BLaER1 treated with 17β-estradiol and CSF1 and Interleukin-3, amounts not matched to agents 10 nM and 100 nM (cell line): ENCODE results near the gene KLRC4.
"Not testable (repeated sequence)": the region's sequence is repeated elsewhere in the genome, so short reads cannot be mapped to it uniquely, and the experiment has no call there.

Source experiments
- H3K27ac ChIP-seq, 11 experiments: shearing (Covaris generic); formaldehyde crosslinking; 2 replicates each; pipeline ENCODE4 v1.8.1; 2022
- H3K27me3 ChIP-seq, 11 experiments: shearing (Covaris generic); formaldehyde crosslinking; 2 replicates each; pipeline ENCODE4 v1.8.1; 2022
- H3K36me3 ChIP-seq, 11 experiments: shearing (Covaris generic); formaldehyde crosslinking; 2 replicates each; pipeline ENCODE4 v1.8.1; 2022
- H3K4me1 ChIP-seq, 10 experiments: shearing (Covaris generic); formaldehyde crosslinking; 2 replicates each; pipeline ENCODE4 v1.8.1; 2022
- H3K4me2 ChIP-seq, 11 experiments: shearing (Covaris generic); formaldehyde crosslinking; 2 replicates each; pipeline ENCODE4 v1.8.1; 2022
- H3K4me3 ChIP-seq, 10 experiments: shearing (Covaris generic); formaldehyde crosslinking; 2 replicates each; pipeline ENCODE4 v1.8.1; 2022
- H3K9ac ChIP-seq, 11 experiments: shearing (Covaris generic); formaldehyde crosslinking; 2 replicates each; pipeline ENCODE4 v1.8.1; 2022
- H3K9me3 ChIP-seq, 11 experiments: shearing (Covaris generic); formaldehyde crosslinking; replicated peaks in 1 of 11; 2 replicates each; pipeline ENCODE4 v1.8.1; 2022
- H4K20me1 ChIP-seq, 11 experiments: shearing (Covaris generic); formaldehyde crosslinking; 2 replicates each; pipeline ENCODE4 v1.8.1; 2022
- Cebpa-rat ChIP-seq, 11 experiments: shearing (Covaris generic); IDR thresholded peaks; 2 replicates each; pipeline ENCODE4 v1.8.1; 2022

KLRC4 gene

DNA sequence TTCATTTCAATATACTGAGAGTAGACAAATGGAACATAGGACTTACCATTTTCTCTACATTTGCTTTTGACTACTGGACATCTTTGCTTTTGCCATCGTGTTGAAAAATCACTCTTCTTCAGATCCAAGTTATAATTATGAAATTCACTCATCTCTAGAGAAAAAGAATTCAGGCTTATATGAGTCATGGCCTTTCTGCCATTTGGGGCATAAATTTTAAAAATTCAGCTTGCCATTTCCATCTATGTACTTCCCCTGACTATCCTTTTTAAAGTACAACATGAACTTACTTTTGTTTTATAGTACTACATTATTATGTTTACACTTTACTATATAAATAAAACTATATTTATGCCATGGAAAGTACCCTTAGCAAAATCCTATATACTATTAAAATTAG is 22.7 kb downstream of the KLRC4 start:
- Histone ChIP-seq H3K9me3 (peaks cover 7 to 28% (median 14%) of the 10 kb centered on the region in 11 experiments; a peak in 17 of 22 replicates), H4K20me1 (no peaks in the 10 kb centered on the region), H3K4me3 (no peak overlapping the region), H3K4me1 (peaks cover 11 to 34% (median 21%) of the 10 kb centered on the region in 10 experiments; a peak in 19 of 20 replicates), H3K27me3 (no peaks in the 10 kb centered on the region), H3K9ac (no peak overlapping the region), H3K36me3 (no peaks in the 10 kb centered on the region), H3K4me2 (no peak overlapping the region), H3K27ac (no peak overlapping the region)
- TF ChIP-seq Cebpa-rat (IDR thresholded peaks at IDR 0.05): no peak

DNA sequence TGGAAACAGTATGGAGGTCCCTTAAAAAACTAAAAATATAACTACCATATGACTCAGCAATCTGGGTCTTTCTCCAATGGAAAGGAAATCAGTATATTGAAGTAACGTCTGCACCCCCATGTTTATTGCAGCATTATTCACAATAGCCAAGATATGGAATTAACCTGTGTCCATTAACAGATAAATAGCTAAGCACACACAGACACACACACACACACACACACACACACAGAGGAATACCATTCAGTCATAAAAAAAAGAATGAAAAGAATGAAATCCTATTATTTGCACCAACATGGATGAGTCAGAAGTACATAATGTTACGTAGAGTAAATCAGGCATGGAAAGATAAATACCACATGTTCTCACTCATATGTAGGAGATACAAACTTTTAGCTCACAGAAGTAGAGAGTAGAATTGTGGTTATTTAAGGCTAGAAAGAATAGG is 24.4 kb downstream of the KLRC4 start:
- H3K4me1 ChIP-seq: peaks cover 5 to 20% (median 11%) of the 10 kb centered on the region in 10 experiments; a peak in 15 of 20 replicates
- no peak overlapping the region for H3K27ac ChIP-seq
- no peak overlapping the region for H3K9ac ChIP-seq
- H3K9me3 ChIP-seq: peaks cover 11 to 45% (median 21%) of the 10 kb centered on the region in 11 experiments; a peak in 19 of 22 replicates
- H3K4me2 ChIP-seq: no peak overlapping the region
- no peaks in the 10 kb centered on the region for H3K36me3 ChIP-seq
- no peak for TF ChIP-seq Cebpa-rat (IDR thresholded peaks at IDR 0.05)
- H3K27me3 ChIP-seq: no peaks in the 10 kb centered on the region
- no peak overlapping the region for H3K4me3 ChIP-seq
- no peaks in the 10 kb centered on the region for H4K20me1 ChIP-seq

DNA sequence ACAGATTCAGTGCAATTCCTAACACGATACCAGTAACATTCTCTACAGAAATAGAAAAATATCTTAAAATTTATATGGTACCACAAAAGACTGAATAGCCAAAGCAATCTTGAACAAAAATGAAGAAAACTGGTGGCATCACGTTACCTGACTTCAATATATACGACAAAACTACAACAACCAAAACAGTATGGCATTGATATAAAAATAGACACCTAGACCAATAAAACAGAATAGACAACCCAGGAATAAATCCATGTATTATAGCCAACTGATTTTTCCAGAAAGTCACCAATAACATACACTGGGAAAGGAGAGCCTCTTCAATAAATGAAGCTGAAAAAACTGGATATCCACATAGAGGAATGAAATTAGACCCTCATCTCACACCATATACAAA is 25.4 kb downstream of the KLRC4 start:
- Histone ChIP-seq H3K9me3 (peaks cover 11 to 47% (median 21%) of the 10 kb centered on the region in 11 experiments; a peak in 19 of 22 replicates), H3K27me3 (no peaks in the 10 kb centered on the region), H3K4me1 (peaks cover 0 to 10% (median 3%) of the 10 kb centered on the region in 10 experiments; a peak in 12 of 20 replicates), H3K4me3 (no peak overlapping the region), H3K4me2 (no peak overlapping the region), H3K36me3 (no peaks in the 10 kb centered on the region), H4K20me1 (no peaks in the 10 kb centered on the region), H3K9ac (no peak overlapping the region), H3K27ac (no peak overlapping the region)
- no peak for TF ChIP-seq Cebpa-rat (IDR thresholded peaks at IDR 0.05)

DNA sequence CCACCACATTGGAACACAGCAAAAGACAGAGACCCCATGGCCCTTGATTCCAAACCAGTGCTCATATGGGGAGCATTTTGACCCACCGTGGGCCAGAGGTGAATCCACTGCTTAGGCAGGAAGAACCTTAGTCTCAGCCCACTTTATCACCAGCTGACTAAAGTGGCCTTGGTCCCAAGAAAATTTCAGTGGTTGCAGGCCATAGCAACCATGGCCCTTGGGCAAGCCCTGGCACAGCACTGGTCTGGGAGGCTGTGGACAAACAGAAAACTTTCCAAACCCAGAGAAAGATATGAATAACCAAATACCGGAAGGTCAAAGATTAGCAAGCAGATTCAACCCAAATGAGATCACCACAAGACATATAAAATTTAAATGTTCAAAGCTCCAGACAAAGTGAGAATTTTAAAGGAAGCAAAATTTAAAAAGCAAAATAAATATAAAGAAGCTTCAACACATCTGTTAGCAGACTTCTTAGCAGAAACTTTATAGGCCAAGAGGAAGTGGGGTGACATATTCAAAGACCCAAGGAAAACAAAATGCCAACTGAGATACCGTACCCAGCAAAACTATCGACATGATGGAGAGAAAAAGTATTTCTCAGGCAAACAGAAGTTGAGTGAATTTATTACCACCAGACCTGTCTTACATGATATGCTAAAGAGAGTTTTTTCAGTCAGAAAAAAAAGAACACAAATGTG is 27.5 kb downstream of the KLRC4 start:
- no peaks in the 10 kb centered on the region for H3K36me3 ChIP-seq
- H3K4me3 ChIP-seq: no peak overlapping the region
- no peak overlapping the region for H3K9ac ChIP-seq
- H3K27me3 ChIP-seq: no peaks in the 10 kb centered on the region
- H4K20me1 ChIP-seq: no peaks in the 10 kb centered on the region
- no peak for TF ChIP-seq Cebpa-rat (IDR thresholded peaks at IDR 0.05)
- H3K4me1 ChIP-seq: no peaks in the 10 kb centered on the region
- H3K9me3 ChIP-seq: peaks cover 11 to 47% (median 21%) of the 10 kb centered on the region in 11 experiments; a peak in 19 of 22 replicates
- H3K4me2 ChIP-seq: no peak overlapping the region
- H3K27ac ChIP-seq: no peak overlapping the region

DNA sequence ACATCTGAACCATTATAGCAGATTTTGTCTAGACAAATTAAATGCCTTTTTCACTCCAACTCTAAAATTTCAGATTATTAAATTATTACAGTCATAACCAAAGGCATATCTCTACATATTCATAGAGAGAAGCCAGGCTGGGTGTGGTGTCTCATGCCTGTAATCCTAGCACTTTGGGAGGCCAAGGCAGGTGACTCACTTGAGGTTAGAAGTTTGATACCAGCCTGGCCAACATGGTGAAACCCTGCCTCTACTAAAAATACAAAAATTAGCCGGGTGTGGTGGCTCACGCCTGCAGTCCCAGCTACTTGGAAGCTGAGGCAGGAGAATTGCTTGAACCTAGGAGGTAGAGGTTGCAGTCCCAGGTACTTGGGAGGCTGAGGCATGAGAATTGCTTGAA is 30.8 kb downstream of the KLRC4 start:
- not testable (repeated sequence) for H3K27me3 ChIP-seq, H3K27ac ChIP-seq, H3K4me2 ChIP-seq, H4K20me1 ChIP-seq, H3K9ac ChIP-seq, H3K36me3 ChIP-seq, H3K4me3 ChIP-seq
- peaks cover 8 to 15% (median 10%) of the 10 kb centered on the region in 10 experiments; a peak in 19 of 20 replicates for H3K4me1 ChIP-seq
- H3K9me3 ChIP-seq: peaks cover 5 to 43% (median 18%) of the 10 kb centered on the region in 11 experiments; a peak in 15 of 22 replicates

DNA sequence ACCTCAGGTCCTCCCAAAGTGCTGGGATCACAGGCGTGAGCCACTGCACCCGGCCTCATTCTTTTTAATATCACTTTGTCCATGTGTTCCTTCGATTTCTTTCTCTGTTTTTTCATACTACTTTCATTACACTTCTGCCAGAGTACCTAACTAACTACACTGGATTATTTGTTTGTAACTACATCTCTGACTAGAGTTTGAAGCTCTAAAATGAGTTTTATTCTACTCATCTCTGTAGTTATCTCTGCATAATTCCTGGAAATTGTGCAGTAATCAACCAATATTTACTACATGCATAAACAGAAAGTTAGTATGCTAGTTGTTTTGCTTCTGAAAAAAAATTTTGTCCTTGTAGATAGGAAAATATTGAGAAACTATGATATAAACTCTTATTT is 34.9 kb downstream of the KLRC4 start:
- peak overlapping the region in 9 of 11 experiments; percentile 6 to 64 (median 45); a peak in 10 of 22 replicates for H3K9ac ChIP-seq
- no peak for TF ChIP-seq Cebpa-rat (IDR thresholded peaks at IDR 0.05)
- no peaks in the 10 kb centered on the region for H4K20me1 ChIP-seq
- H3K4me2 ChIP-seq: peak overlapping the region; percentile 43 to 73 (median 55); a peak in 20 of 22 replicates
- H3K36me3 ChIP-seq: no peaks in the 10 kb centered on the region; a peak in 1 of 22 replicates
- H3K4me3 ChIP-seq: no peak overlapping the region
- peaks cover 0 to 24% (median 6%) of the 10 kb centered on the region in 11 experiments; a peak in 10 of 22 replicates for H3K9me3 ChIP-seq
- peaks cover 19 to 45% (median 32%) of the 10 kb centered on the region in 10 experiments for H3K4me1 ChIP-seq
- H3K27me3 ChIP-seq: no peaks in the 10 kb centered on the region
- H3K27ac ChIP-seq: peak overlapping the region in 10 of 11 experiments; percentile 31 to 78 (median 66); a peak in 19 of 22 replicates

DNA sequence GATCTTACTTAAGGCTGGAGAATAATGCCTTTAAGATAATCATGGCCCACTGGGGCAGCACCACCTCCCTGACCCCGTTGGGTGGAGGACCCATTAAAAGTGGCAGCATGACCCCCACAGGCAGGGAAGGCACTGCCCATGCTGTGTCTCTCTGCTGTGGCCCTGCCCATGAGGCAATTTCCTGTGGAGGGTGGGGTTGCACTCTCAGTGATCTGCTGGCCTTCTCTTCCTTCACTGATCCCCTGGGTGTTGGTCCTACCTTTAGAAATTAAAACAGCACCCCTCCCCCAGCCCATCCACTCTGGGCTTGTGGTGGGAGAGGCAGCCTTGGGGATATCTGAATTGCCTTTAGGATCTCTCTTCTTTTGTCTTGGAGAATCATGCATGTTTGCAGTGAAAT is 37.0 kb downstream of the KLRC4 start:
- H4K20me1 ChIP-seq: no peaks in the 10 kb centered on the region
- peaks cover 11 to 39% (median 18%) of the 10 kb centered on the region in 11 experiments for H3K9me3 ChIP-seq
- peak overlapping the region in 3 of 11 experiments; percentile 6 to 23 (median 7); a peak in 5 of 22 replicates for H3K9ac ChIP-seq
- peak overlapping the region; percentile 62 to 83 (median 73) for H3K4me2 ChIP-seq
- H3K36me3 ChIP-seq: peaks cover 0 to 3% (median 0%) of the 10 kb centered on the region in 11 experiments; a peak in 1 of 22 replicates
- H3K27ac ChIP-seq: peak overlapping the region in 10 of 11 experiments; percentile 30 to 78 (median 60); a peak in 18 of 22 replicates
- TF ChIP-seq Cebpa-rat (IDR thresholded peaks at IDR 0.05): peak in 2 of 11 experiments; percentile 10 to 35; a peak in 1 of 22 replicates
- H3K4me1 ChIP-seq: peaks cover 19 to 45% (median 32%) of the 10 kb centered on the region in 10 experiments
- H3K27me3 ChIP-seq: no peaks in the 10 kb centered on the region
- 0 out of 20 replicates have a peak overlapping the region, but pooled peaks of 2 of the 10 experiments have one; percentile 4 to 16 for H3K4me3 ChIP-seq

DNA sequence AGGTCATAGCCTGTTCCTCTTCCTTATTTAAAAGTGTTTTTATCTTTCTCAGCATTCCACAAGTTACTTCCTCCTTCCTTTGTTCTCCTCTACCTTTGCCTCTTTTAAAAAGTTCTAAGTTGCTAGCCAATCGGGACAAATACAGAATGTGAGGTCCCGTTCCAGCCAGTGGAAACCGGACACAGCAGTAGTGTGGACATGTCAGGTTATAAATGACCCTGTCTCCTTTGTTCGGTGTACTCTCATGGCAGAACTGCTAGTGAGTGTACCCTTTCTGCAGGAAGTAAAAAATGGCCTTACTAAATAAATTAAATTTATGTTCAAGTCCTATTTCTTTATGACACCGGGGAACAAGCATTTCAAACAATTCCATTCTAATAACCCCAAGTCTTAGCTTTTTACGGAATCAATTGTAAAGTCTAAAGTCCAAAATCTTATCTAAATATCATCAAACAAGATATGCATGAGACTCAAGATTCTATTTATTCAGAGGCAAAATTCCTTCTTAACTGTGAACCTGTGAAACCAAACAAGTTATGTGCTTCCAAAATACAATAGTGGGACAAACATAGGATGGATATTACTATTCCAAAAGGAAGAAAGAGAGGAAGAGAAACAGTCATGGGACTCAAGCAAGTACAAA is 37.5 kb downstream of the KLRC4 start:
- not testable (repeated sequence) for H3K36me3 ChIP-seq, H3K27me3 ChIP-seq, H4K20me1 ChIP-seq
- Histone ChIP-seq H3K4me2 (peak overlapping the region; percentile 62 to 83 (median 73)), H3K27ac (peak overlapping the region in 10 of 11 experiments; percentile 30 to 78 (median 60); a peak in 18 of 22 replicates), H3K9me3 (peaks cover 15 to 45% (median 23%) of the 10 kb centered on the region in 11 experiments), H3K4me3 (0 out of 20 replicates have a peak overlapping the region, but pooled peaks of 1 of the 10 experiments have one; percentile 16), H3K9ac (peak overlapping the region in 2 of 11 experiments; percentile 6 to 23; a peak in 3 of 22 replicates), H3K4me1 (peaks cover 19 to 45% (median 32%) of the 10 kb centered on the region in 10 experiments)
